NCI-H187 treated with DMSO at 0.1 percent for 48 hours (cell line): ENCODE results near the gene TFEB.

Source experiments
- DNase-seq: peaks from one replicate; lab custom pipeline; 2025; lab: John Stamatoyannopoulos, UW

TFEB gene

GRCh38 chr6:41763470-41763869, 28.1 kb upstream of the TFEB start:
- no peak for DNase-seq

GRCh38 chr6:41759905-41760579, 24.6 kb upstream of the TFEB start:
- no peak for DNase-seq

- no peak for DNase-seq
Observed at GRCh38 chr6:41759106-41759904, 23.9 kb upstream of the TFEB start.

GRCh38 chr6:41758641-41759035, 23.2 kb upstream of the TFEB start:
- no peak for DNase-seq

- DNase-seq: no peak
Observed at GRCh38 chr6:41757931-41758640, 22.7 kb upstream of the TFEB start.

- no peak for DNase-seq
Observed at GRCh38 chr6:41757271-41757670, 21.9 kb upstream of the TFEB start.

- no peak for DNase-seq
Observed at GRCh38 chr6:41756354-41756753, 20.9 kb upstream of the TFEB start.

- DNase-seq: no peak
Observed at GRCh38 chr6:41755895-41756294, 20.5 kb upstream of the TFEB start.

GRCh38 chr6:41750374-41750773, 15.0 kb upstream of the TFEB start:
- no peak for DNase-seq

- no peak for DNase-seq
Observed at GRCh38 chr6:41748542-41748941, 13.1 kb upstream of the TFEB start.

GRCh38 chr6:41748102-41748477, 12.7 kb upstream of the TFEB start:
- DNase-seq: no peak

GRCh38 chr6:41747256-41748101, 12.1 kb upstream of the TFEB start, which contains the start of gene PGC:
Gene PGC, minus strand, starts transcription at chr6:41747397. Its CDS starts 63 bp downstream, at chr6:41747334.
- DNase-seq: no peak

- no peak for DNase-seq
Observed at GRCh38 chr6:41746107-41746506, 10.7 kb upstream of the TFEB start.

- no peak for DNase-seq
Observed at GRCh38 chr6:41744236-41744787, 8.9 kb upstream of the TFEB start.

- DNase-seq: no peak
Observed at GRCh38 chr6:41743406-41744235, 8.2 kb upstream of the TFEB start.

- no peak for DNase-seq
Observed at GRCh38 chr6:41741625-41742490, 6.5 kb upstream of the TFEB start.

- DNase-seq: no peak
Observed at GRCh38 chr6:41740366-41741162, 5.2 kb upstream of the TFEB start.

GRCh38 chr6:41739041-41739440, 3.6 kb upstream of the TFEB start:
- no peak for DNase-seq

- no peak for DNase-seq
Observed at GRCh38 chr6:41737591-41738130, 2.3 kb upstream of the TFEB start.
